Measurements from ENCODE around the gene BOC. TPM values are rescaled to one million over a fixed set of nuclear protein-coding genes. Genes with fewer than 3 reads are reported as not detected.
"Not testable (repeated sequence)": the region's sequence is repeated elsewhere in the genome, so short reads cannot be mapped to it uniquely, and the experiment has no call there.

Gene BOC, protein sequence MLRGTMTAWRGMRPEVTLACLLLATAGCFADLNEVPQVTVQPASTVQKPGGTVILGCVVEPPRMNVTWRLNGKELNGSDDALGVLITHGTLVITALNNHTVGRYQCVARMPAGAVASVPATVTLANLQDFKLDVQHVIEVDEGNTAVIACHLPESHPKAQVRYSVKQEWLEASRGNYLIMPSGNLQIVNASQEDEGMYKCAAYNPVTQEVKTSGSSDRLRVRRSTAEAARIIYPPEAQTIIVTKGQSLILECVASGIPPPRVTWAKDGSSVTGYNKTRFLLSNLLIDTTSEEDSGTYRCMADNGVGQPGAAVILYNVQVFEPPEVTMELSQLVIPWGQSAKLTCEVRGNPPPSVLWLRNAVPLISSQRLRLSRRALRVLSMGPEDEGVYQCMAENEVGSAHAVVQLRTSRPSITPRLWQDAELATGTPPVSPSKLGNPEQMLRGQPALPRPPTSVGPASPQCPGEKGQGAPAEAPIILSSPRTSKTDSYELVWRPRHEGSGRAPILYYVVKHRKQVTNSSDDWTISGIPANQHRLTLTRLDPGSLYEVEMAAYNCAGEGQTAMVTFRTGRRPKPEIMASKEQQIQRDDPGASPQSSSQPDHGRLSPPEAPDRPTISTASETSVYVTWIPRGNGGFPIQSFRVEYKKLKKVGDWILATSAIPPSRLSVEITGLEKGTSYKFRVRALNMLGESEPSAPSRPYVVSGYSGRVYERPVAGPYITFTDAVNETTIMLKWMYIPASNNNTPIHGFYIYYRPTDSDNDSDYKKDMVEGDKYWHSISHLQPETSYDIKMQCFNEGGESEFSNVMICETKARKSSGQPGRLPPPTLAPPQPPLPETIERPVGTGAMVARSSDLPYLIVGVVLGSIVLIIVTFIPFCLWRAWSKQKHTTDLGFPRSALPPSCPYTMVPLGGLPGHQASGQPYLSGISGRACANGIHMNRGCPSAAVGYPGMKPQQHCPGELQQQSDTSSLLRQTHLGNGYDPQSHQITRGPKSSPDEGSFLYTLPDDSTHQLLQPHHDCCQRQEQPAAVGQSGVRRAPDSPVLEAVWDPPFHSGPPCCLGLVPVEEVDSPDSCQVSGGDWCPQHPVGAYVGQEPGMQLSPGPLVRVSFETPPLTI
- total RNA-seq, result not detected in 2 replicates

DNA sequence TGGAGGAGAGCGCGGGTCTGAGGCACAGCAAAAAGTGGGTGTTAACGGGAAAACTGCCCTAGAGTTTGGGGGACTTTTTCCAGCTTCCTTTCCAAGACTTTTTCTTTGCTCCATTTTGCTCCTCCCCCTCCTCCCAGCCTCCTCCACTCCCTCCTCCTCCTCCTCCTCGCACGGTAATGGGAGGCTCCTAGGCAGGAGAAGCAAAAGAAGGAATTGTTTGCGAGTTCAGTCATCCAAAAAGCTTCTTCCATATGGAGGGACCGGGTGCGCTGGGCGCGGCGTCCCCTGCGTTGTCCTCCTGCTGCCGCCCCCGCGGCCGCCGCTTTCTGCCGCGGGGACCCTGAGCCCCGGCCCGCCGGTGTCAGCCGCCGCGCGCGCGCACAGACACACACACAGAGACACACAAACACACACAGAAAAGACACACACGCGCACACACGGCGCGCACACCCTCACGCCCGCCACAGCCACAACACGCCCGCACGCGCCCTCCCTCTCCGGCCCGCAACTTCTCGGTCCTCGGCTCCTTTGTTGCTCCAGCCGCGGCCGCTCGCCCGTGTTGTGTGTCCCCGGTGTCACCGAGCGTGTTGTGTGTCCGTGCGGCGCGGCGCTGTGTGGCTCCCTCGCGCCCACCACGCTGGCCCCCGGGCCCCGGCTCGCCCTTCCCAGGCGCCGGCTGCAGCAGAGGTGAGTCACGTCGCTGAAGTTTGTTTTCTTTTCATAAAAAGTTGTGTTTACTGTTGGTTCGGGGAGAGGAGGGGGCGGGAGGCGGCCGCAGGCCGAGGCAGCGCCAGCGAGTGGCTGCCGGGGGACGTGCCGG, at the start of gene BOC:
Gene BOC, plus strand, starts transcription at position 228 of the 820 bp plus-strand sequence. CDS start 38,246 bp downstream, outside the sequence.
- peak; percentile 10 to 20 for DNase-seq (ENCODE audit: low read depth in 2 of 2)

DNA sequence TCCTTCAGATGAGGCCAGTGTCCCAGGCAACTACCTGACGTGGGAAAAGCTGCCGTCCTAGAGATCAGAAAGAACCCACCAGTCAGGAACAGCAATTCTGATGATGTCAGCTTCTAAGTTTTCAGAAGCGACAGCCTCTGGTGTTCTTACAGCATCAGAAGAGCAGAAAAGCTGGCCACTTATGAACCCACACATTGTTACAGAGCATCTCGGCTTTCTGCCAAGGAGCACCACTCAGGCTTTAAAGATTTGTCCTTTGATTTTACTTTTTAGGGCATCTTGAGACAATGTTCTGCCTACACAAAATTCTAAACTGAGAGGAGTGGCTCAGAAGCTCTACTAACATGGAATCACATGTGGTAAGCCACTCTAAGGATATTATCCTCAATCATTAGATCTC, 49.7 kb upstream of the BOC start:
- no peak for DNase-seq (ENCODE audit: low read depth in 2 of 2)

GRCh38 chr3:113163152-113163551, 48.2 kb upstream of the BOC start:
- DNase-seq (ENCODE audit: low read depth in 2 of 2), result no peak

GRCh38 chr3:113165841-113166240, 45.5 kb upstream of the BOC start:
- DNase-seq (ENCODE audit: low read depth in 2 of 2), result no peak

DNA sequence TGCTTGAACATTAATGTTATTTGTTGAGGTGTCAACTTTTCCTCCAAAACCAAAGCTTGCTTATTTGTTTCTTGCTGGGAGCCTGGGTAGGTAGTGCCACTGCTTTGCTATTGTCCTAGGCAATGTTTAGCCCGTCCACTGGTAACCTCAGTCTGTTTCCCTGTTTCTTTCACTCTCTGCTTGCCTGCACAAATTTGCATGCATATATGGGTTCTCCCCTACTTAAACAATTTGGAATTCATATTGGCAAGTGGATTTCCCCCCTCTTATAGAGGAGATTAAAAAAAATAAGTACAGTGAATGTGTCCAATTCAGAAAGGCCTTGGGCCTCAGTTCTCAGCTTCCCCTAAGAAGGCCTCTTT, 45.0 kb upstream of the BOC start:
- DNase-seq (ENCODE audit: low read depth in 2 of 2), result no peak

DNA sequence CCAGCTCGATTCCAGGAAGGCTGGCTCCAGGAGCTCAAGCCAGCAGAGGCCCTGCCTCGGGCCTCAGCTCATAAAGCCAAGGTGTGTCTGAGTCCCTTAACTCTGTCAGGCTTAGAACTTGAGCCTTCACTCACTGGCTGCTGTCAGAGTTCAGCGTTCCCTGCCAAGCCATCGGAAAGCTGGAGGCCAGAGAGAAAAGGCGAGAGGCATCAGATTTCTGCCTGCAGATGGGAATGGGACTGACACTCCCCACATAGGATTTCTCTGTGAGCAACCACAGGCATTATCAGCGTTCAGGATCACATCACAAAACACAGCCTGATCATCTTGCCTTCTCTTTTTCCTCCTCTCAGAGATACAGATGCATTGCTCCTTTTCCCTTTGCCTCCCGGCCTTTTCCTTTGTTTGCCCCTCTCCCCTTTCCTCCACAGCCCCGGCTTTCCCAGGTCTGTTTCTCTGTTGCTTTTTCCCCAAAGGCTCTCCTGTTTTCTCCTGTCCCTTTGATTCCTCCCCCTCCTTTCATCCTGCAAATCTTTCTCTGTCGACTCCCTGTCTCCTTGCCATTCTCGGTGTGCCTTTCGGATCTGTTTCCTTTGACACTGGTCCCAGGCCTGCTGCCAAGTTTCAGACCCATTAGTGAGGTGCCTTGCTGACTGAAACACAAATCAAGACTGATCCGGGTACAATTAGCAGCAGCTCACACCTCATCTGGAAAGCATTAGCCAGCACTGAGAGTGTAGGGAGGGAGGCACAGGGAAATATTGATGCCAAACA, 44.5 kb upstream of the BOC start:
- no peak for DNase-seq (ENCODE audit: low read depth in 2 of 2)

- no peak for DNase-seq (ENCODE audit: low read depth in 2 of 2)
These were observed 43.2 kb upstream of the BOC start for GRCh38 chr3:113167825-113168801.

DNA sequence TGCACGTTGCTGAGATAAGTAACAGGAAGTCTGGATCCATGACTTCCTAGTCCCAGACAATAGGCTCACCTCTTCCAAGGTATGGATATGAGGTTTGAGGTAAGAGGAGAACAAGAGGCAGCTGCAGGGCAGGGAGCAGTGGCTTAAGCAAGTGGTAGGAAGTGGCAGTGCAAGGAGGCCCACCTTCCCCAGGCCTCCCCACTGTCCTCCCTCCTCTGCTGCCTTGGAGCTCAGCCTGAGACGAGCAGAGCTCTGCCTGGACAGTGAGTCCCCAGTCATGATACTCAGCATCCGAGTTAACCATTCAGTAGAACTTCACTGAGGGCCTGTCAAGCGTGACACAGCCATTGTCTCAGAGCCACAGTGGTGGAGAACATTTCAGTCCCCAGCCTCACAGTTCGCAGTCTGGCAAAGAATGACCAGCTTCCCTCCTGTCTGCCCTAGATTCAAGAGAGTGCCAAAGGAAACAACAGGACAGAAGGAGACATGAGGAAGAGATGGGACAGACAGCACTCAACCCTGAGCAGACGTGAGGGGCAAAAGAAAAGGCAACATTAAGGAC, 41.4 kb upstream of the BOC start:
- DNase-seq (ENCODE audit: low read depth in 2 of 2), result no peak

DNA sequence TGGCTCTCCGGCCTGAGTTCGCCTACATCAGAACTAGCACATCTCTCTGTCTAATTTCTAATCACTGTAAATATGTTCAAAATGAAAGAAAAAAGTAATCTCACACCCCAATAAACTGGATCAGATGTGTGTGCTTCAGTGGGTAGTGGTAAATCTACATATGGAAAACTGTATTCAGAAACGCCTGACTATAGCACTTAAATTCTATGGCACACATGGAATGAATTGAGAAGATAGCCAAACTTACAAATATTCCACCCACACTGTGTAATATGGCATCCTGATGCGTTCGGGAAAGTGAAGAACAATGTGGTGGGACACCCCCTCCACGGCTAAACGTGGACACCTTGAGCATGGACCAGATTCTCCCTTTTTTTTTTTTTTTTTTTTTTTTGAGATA, 40.6 kb upstream of the BOC start:
- DNase-seq (ENCODE audit: low read depth in 2 of 2), result no peak

- not testable (repeated sequence) for DNase-seq (ENCODE audit: low read depth in 2 of 2)
These were observed 39.6 kb upstream of the BOC start for GRCh38 chr3:113171675-113172300.

DNA sequence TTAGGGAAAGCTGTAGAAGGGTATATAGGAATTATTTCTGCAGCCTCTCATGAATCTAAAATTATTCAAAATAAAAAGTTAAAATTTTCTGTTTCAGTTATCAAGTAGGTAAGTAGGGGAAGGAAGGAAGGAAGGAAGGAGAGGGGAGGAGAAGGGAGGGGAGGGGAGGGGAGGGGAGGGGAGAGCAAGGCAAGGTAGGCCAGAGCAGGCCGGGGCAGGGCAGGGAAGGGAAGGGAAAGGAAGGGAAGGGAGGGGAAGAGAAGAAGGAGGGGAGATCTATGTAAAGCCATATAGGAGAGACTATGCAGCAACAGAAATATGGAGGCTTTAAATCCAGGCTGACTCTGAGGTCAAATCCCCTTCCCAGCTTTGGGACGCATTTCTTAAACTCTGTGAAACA, 38.3 kb upstream of the BOC start:
- no peak for DNase-seq (ENCODE audit: low read depth in 2 of 2)

- no peak for DNase-seq (ENCODE audit: low read depth in 2 of 2)
These were observed 37.1 kb upstream of the BOC start for GRCh38 chr3:113174304-113174703.

GRCh38 chr3:113174801-113175485, 36.4 kb upstream of the BOC start:
- no peak for DNase-seq (ENCODE audit: low read depth in 2 of 2)

- DNase-seq (ENCODE audit: low read depth in 2 of 2), result no peak
These were observed 33.8 kb upstream of the BOC start for GRCh38 chr3:113177526-113177925.

- DNase-seq (ENCODE audit: low read depth in 2 of 2), result no peak
These were observed 32.0 kb upstream of the BOC start for GRCh38 chr3:113179235-113179824.

GRCh38 chr3:113183748-113184661, 27.4 kb upstream of the BOC start:
- DNase-seq (ENCODE audit: low read depth in 2 of 2), result peak in 1 of 2 donors; percentile 42
